CD4-positive, alpha-beta T cell treated with Interferon gamma for 1 hour (primary cell): ENCODE data around the gene IPO9.

Experiments
- DNase-seq: peaks from one replicate; pipeline ENCODE4 v3.0.0-alpha.2; 2020

Gene IPO9

DNA sequence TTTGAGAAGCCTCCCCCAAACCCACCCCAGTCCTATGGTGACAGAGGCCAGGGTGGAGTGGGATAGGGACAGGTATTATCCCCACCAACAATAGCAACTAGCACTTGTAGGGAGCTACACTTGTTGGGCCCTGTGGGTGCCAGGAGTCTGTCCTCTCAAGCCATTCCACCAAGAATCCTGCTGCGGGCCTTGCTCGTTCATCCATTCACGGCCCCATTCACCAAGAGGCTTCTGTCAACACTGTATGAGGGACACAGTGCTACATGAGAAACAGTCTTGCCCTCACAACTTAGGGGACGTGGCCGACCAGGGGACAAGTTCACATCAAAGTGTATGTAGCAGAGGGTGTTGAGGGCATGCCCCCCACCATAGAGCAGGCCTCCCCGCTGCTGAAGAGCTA is 78.7 kb downstream of the IPO9 start:
- DNase-seq = no peak

DNA sequence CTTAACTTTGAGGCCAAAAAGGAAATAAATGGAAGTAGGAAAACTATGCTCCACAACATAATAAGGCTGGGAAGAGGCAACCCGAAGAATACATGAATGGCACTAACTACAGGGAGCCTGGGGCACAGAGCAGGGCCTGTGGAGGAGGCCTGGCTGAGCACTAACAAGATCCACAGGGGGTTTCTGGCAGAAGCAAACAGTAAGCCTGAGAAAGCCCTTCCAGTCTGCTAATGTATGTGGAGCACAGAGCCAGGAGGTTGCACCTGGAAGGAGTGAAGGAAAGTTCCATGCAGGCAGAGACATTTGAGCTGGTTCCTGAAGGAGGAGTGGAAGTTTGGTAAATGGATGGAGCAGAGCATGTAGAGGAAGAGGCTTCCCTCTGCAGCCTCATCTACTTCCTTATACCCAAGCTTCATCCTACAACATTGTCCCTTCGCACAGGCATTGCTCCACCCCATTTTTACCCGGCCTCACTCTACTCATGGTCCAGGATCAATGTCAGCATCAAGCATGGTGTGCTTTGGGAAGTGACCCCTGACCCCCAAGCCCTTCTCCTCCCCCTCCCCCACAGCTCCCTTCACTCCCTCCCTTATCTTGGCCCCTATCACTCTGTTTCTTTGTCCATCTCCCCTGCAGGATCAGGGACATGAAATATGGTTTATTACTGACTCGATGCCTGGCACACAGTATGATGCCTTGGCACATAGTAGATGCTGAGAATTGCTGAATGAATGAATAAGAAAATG is 83.0 kb downstream of the IPO9 start:
- DNase-seq = no peak

DNA sequence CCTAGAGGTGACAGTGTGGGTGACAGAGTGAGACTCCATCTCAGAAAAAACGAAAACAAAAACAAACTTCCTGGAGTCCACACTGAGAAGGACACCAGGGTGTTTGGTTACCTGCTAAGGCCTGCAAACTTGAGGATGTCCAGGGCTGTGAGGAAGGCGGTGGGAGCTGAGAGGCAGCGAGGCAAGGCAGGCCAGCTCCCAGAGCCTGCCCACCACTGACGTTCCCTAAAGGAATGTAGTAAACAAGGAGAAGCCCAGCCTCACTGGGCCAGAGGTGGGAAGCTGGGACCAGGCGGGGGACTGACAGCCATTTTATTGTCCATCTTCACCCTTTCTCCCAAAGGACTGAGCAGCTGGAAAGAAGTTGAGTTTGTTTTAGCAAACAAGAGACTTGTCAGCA is 83.9 kb downstream of the IPO9 start:
- DNase-seq = no peak

DNA sequence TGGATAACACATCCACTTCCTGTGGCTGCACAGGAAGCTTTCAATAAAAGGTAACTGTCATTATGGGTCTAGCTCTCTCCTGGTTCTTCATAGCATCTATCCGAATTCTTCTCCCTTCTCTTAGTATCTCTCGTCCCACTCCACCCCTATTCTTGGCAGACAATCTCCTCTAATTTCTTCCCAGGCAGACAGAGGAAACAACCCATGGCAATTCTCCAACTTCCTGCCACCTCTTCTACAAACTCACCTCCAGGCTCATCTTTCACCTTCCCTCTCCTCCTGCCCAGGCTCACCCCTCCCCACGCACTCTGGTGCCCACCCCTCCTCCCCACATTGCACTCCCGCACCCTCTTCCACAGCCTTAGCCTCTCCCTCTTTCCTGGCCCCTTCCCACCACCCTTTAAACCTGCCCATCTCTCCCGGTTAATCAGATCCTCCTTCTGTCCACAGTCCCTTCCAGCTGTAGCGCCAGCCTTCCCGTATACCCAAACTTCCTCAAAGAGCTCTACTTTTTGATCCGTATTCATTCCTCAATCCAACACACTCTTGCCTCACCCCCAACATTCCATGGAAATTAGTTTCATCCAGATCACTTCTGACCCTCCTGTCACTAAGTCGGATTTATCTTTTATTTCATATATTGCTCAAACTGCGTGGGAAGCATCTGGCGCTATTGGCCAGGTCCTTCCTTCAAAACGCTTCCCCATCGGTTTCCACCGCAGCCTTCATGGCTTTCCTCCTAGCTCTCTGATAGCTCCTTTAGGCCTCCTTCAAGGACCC is 85.7 kb downstream of the IPO9 start:
- DNase-seq = no peak

DNA sequence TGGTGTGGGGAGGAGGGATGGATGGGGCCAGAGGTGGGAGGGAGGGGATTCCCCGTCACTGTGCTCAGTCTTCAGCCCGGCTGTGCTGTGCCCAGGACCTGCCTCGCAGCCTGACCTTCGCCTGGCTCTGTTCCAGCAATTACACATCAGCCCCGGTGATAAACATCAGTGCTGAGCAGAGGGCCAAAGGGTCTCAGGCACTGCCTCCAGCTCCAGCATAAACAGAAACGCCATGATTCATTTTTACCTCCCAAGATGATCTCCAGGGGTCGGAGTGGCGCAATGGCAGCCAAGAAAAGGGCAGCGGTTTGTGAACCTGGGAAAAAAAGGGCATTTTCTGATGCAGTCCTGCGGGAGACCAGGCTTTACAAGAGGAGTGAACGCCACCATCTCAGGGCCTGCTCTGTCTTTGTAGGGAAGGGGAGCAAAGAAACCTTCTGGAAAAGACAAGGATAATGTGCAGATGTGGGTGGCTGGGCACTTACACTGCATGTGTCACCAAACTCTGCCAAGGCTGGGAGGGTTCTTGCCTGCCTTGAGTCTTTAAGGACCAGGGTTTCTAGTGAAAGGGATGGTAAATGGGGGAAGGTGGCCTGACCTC is 87.8 kb downstream of the IPO9 start:
- no peak for DNase-seq

DNA sequence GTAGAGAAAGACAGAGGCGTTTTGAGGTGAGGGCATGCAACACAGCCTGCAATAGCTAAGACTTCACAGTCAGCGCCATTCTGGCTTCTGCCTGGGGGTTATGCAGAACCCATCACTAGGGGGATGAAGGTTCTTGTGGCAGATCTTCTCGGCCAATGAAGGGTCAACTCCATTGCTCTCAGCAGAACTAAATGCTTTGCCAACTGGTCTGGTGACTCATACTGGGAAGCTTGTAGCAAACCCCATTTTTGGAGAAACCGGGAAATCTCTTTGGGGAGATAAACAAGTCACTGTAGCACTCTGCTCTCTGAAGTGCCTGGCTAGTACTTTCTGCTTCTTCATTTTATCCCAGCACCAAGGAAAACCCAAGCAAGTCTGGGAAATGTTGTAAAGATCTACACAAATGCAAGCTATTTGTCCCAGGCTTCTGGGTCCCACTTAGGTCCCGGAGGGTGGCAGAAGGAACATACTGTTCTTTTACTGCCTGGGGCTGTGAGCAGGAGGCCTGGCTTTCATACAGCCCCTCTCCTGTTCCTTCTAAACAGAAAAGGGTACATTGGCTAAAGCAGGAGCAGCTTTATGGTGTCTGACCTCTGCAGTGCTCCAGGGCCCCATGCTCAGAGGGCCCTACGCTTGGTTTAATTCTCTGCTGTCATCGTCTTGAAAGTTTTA is 88.5 kb downstream of the IPO9 start:
- DNase-seq = no peak

DNA sequence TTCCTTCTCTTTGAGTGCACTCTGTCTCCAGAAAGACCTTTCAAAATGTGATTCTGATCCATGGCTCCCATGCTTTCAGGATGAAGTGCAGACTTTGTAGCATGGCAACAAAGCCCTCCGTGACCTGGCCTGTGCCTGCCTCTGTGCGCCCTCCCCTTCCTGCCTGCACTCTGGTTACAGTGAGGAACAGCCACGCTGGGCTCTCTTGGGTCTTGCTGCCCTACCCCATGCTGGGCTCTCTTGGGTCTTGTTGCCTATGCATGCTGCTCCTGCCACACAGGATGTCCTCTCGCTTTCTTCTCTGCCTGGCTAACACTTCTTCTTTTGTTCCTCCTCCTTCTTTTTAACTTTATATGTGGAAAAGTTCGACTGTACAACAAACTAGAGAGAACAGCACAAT is 89.4 kb downstream of the IPO9 start:
- DNase-seq = no peak

DNA sequence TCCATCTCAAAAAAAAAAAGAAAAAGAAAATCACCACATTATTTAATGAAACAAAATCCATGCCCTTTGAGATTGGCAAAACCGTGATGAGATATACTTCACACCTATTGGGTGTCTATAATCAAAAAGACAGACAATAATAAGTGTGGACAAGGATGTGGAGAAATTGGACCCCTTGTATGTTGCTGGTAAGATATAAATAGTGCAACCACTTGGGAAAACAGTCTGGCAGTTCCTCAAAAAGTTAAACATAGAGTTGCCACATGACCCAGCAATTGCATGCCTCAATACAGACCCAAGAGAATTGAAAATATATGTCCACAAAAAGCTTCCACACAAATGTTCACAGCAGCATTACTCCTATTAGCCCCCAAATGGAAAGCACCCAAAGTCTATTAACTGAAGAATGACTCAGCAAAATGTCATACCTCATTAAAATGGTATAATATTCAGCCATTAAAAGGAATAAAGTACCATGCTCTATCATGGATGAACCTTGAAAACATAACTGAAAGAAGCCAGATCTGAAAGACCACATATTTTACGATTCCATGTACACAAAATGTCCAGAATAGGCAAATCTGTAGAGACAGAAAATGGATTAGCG is 93.1 kb downstream of the IPO9 start:
- DNase-seq = no peak

DNA sequence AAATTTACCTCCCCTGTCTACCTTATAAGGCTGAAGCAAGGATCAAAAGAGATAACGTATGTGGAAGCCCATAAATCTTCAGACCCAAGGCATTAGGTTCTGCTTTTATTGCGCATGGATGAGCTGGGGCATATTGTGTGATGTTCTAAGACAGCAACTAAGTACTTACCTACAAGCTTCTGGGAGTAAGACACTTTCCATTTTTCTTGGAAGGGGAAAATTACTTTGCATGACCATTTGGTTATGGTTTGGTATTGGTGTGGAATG is 96.3 kb downstream of the IPO9 start:
- no peak for DNase-seq

DNA sequence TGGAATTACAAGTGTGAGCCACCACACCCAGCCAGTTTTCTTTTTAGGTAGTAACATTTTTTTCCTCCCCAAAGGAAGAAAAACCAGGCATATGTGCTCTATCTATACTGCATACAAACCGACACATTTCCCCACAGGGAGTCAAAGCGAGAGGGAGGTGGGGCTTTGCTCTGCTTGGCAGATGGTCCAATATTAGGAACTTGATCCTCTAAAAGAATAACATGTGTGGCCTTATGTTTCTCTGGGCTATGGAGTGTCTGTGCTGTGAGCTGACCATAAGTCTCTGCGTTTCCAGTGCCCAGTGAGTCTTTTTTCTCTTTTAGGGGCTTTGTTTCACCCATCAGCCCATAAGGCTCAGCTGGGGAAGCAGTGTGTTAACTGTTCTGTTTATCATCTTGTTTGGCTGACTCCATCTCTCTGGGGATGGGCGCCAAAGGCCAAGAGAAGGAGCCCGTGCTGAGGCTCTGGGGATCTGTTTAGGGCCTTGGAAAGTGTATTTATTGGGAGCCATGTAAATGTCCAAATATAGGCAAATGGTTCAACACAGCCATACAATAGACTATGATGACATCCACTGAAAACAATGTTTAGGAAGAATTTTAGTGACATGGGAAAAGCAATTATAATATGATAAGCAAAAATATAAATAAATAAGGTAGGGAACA is 97.2 kb downstream of the IPO9 start:
- DNase-seq = no peak

DNA sequence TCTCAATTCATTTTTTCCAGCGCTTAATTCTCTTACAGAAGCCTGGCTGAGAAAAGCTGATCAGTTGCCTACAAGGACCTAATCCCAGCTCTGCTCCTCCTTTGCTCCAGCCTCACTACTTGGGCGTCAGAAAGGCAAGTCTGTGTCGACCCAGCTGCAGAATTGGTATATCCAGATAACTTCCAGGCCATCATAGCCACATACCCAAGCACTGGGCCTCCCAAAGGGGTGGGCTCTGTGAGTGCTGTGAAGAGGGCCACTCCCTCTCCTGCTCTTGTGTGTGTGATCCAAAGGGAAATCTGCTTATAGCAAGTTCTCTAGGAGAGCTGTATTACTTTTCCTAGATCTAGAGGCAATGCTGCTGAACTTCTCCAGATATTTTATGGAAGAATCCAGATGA is 99.3 kb downstream of the IPO9 start:
- no peak for DNase-seq

DNA sequence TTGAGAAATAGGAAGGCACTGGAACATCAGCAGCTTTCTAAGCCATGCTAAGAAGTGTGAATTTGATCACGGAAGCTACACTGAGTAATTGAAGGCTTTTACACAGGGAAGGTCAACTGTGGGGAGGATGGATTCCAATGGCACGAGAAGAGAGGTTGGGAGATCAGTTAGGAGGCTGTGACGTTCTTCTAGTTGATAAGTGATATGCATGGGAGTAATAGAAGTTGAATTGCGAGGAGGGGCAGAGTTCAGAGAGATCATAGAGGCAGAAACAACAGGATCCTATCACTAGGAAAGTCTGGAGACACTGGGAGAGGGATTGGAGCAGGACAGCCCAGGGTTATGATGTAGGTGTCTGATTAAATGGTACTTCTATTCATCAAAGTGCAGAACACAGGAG is 101.2 kb downstream of the IPO9 start:
- DNase-seq = no peak

DNA sequence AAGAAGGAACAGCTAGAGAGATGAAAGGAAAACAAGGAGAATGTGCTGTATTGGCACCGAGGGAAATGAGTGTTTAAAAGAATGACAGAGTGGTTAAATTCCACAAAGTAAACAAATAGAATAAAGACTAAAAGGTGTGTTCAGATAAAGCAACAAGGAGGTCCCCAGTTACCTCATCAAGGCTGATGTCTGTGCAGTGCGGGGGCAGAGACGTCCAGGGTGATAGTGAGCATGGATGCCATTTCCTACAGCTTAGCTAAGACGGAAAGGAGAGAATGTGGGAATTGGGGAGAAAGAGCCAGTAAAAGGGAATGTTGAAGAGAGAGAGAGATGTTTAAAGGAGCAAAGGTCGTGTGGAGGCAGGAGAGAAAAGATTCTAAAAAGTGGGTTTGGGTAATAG is 101.8 kb downstream of the IPO9 start:
- no peak for DNase-seq
